ENCODE results near the gene CCT2. TPM values are rescaled to one million over a fixed set of nuclear protein-coding genes. Genes with fewer than 3 reads are reported as not detected.

CCT2 gene
- total RNA-seq, 1 experiment from 2014 or later: 342 TPM

DNA sequence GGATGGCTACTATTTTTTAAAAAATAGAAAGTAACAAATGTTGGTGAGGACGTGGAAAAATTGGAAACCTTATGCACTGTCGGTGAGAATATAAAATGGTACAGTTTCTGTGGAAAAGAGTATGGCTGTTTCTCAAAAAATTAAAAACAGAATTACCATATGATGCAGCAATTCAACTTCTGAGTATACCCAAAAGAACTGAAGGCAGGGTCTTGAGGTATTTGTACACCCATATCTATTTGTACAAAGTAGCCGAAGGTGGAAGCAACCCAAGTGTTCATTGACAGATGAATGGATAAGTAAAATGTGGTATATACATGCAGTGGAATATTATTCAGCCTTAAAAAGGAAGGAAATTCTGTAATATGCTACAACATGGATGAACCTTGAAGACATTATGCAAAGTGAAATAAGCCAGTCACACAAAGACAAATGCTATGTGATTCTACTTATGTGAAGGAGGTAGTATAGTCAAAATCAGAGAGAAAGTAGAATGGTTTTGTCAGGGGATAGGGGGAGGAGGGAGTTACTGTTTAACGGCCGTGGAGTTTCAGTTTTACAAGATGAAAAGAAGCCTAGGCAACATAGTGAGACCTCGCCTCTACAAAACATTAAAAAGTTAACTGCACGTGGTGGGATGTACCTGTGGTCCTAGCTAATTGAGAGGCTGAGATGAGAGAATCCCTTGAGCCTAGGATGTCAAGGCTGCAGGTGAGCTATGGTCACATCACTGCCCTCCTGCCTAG, 38.4 kb upstream of the CCT2 start (continued):
- TF ChIP-seq CBFB (CRISPR knock-in tag; IDR thresholded peaks at IDR 0.05; ENCODE audit: low read depth): no peak
- TF ChIP-seq SMAD3 (CRISPR knock-in tag; IDR thresholded peaks at IDR 0.05; ENCODE audit: borderline replicate concordance): no peak

DNA sequence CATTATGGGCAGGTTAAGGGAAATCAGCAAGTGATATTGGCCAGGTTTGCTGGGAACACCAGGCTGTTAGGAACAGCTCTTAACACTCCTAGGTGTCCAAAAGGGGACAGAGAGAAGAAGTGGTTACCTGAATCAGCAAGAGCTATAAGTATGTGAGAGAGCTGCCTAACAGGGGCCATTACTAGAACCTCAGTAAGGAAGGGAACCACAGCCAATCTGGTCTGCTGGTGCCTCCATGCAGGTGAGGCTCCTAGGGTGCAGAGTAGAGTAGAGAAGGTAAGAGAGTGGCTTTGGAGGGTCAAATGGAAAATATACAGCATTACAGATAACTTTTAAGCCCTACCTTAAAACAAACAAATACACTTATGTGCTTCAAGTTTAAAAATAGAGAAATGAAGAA, 36.6 kb upstream of the CCT2 start:
- H3K36me3 Mint-ChIP-seq: peaks cover 7% of the 10 kb centered on the region
- CTCF ChIA-PET: interaction anchor here (1.6 kb wide), 1 partner anchor 18 kb away, joined by 4 read pairs; no protein-coding TSS in a partner anchor
- TF ChIP-seq FOXJ3 (CRISPR knock-in tag; IDR thresholded peaks at IDR 0.05; ENCODE audit: borderline replicate concordance) (no peak), GABPB1 (CRISPR knock-in tag; IDR thresholded peaks at IDR 0.05) (no peak), PRDM15 (CRISPR knock-in tag; IDR thresholded peaks at IDR 0.05) (no peak), PREB (CRISPR knock-in tag; IDR thresholded peaks at IDR 0.05; ENCODE audit: borderline replicate concordance) (no peak)
- TF ChIP-seq, protein P1, sequence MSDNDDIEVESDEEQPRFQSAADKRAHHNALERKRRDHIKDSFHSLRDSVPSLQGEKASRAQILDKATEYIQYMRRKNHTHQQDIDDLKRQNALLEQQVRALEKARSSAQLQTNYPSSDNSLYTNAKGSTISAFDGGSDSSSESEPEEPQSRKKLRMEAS (CRISPR knock-in tag; IDR thresholded peaks at IDR 0.05): no peak
- peaks cover 12% of the 10 kb centered on the region for H3K4me1 Mint-ChIP-seq
- no peak overlapping the region; the same call in 1 of the 2 replicates for H3K27ac Mint-ChIP-seq
- H3K4me3 Mint-ChIP-seq: no peak overlapping the region
- DNase-seq (ENCODE audit: low spot score) (no peak), ATAC-seq (peak; percentile 57; the same call in 1 of the 2 replicates)
- no peaks in the 10 kb centered on the region for H3K27me3 Mint-ChIP-seq (ENCODE audit: low read depth)
- peaks cover 9% of the 10 kb centered on the region for H3K9me3 Mint-ChIP-seq
- POLR2A ChIA-PET: no interaction called here

GRCh38 chr12:69550569-69551350, 34.5 kb upstream of the CCT2 start:
- no peaks in the 10 kb centered on the region for H3K27me3 Mint-ChIP-seq (ENCODE audit: low read depth)
- no peak overlapping the region for H3K27ac Mint-ChIP-seq
- POLR2A ChIA-PET: no interaction called here
- ATAC-seq: no peak
- H3K4me3 Mint-ChIP-seq: no peak overlapping the region
- H3K9me3 Mint-ChIP-seq: 0 out of 2 replicates have a peak, but pooled peaks cover 2% of the 10 kb centered on the region
- no peak for DNase-seq (ENCODE audit: low spot score)
- peaks cover 12% of the 10 kb centered on the region for H3K4me1 Mint-ChIP-seq
- H3K36me3 Mint-ChIP-seq: peaks cover 3% of the 10 kb centered on the region
- CTCF ChIA-PET: interaction anchor here (0.9 kb wide), 1 partner anchor 20 kb away, joined by 3 read pairs; no protein-coding TSS in a partner anchor
- TF ChIP-seq ZNF671 (CRISPR knock-in tag; IDR thresholded peaks at IDR 0.05): no peak
- no peak for TF ChIP-seq EMX1 (CRISPR knock-in tag; IDR thresholded peaks at IDR 0.05)
- TF ChIP-seq ZNF317 (CRISPR knock-in tag; IDR thresholded peaks at IDR 0.05; ENCODE audit: borderline replicate concordance, low read depth): no peak
- TF ChIP-seq ZMAT4 (CRISPR knock-in tag; IDR thresholded peaks at IDR 0.05): no peak
- no peak for TF ChIP-seq ZNF232 (CRISPR knock-in tag; IDR thresholded peaks at IDR 0.05)
- no peak for TF ChIP-seq PRDM15 (CRISPR knock-in tag; IDR thresholded peaks at IDR 0.05)
- TF ChIP-seq, protein P2, sequence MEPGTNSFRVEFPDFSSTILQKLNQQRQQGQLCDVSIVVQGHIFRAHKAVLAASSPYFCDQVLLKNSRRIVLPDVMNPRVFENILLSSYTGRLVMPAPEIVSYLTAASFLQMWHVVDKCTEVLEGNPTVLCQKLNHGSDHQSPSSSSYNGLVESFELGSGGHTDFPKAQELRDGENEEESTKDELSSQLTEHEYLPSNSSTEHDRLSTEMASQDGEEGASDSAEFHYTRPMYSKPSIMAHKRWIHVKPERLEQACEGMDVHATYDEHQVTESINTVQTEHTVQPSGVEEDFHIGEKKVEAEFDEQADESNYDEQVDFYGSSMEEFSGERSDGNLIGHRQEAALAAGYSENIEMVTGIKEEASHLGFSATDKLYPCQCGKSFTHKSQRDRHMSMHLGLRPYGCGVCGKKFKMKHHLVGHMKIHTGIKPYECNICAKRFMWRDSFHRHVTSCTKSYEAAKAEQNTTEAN (CRISPR knock-in tag; IDR thresholded peaks at IDR 0.05): no peak
- TF ChIP-seq ELF4 (CRISPR knock-in tag; IDR thresholded peaks at IDR 0.05; ENCODE audit: low read depth): no peak
- no peak for TF ChIP-seq NR1H2 (CRISPR knock-in tag; IDR thresholded peaks at IDR 0.05)
- TF ChIP-seq ERG (CRISPR knock-in tag; IDR thresholded peaks at IDR 0.05): no peak
- TF ChIP-seq TEAD4 (CRISPR knock-in tag; IDR thresholded peaks at IDR 0.05): no peak
